Loucy (cell line): ENCODE measurements around the gene CACUL1.

Source experiments
- H2AFZ ChIP-seq: fragments of 200-600 bp; sonication (generic); 2 replicates; pipeline ENCODE4 v1.6.0; 2016; ENCODE audit warnings: antibody characterized with exemption, mild to moderate bottlenecking, low read length, moderate library complexity
- H3F3A ChIP-seq: fragments of 200-600 bp; 2 replicates; pipeline ENCODE4 v1.6.0; 2016; ENCODE audit warnings: antibody characterized with exemption, low read depth, mild to moderate bottlenecking
- H3K27me3 ChIP-seq: fragments of 200-600 bp; sonication (generic); 2 replicates; pipeline ENCODE4 v1.6.1; 2014; ENCODE audit warnings: low read length, mild to moderate bottlenecking; ENCODE audit not compliant: insufficient read depth, poor library complexity, severe bottlenecking
- H3K36me3 ChIP-seq: fragments of 200-600 bp; sonication (generic); 2 replicates; pipeline ENCODE4 v1.6.1; 2016; ENCODE audit warnings: low read length; ENCODE audit not compliant: insufficient read depth
- H3K4me1 ChIP-seq: fragments of 200-600 bp; sonication (generic); 2 replicates; pipeline ENCODE4 v1.5.1; 2014; ENCODE audit warnings: low read length, mild to moderate bottlenecking; ENCODE audit not compliant: insufficient read depth, poor library complexity, severe bottlenecking
- H3K4me2 ChIP-seq: fragments of 200-600 bp; sonication (generic); 2 replicates; pipeline ENCODE4 v1.6.0; 2014; ENCODE audit warnings: antibody characterized with exemption, low read length, low read depth, mild to moderate bottlenecking; ENCODE audit not compliant: poor library complexity, severe bottlenecking
- H3K4me3 ChIP-seq: fragments of 200-600 bp; sonication (generic); 2 replicates; pipeline ENCODE4 v1.5.1; 2014; ENCODE audit warnings: low read length, mild to moderate bottlenecking, mixed read lengths; ENCODE audit not compliant: poor library complexity, severe bottlenecking
- H3K79me2 ChIP-seq: fragments of 200-600 bp; sonication (generic); 2 replicates; pipeline ENCODE4 v1.6.1; 2014; ENCODE audit warnings: low read length; ENCODE audit not compliant: insufficient read depth
- H3K9ac ChIP-seq: fragments of 200-600 bp; sonication (generic); 2 replicates; pipeline ENCODE4 v1.6.0; 2014; ENCODE audit warnings: mild to moderate bottlenecking, low read depth, low read length, moderate library complexity; ENCODE audit not compliant: poor library complexity, severe bottlenecking
- H3K9me2 ChIP-seq: fragments of 200-600 bp; sonication (generic); replicated peaks from 2 replicates; pipeline ENCODE4 v1.6.1; 2016; ENCODE audit warnings: low read depth, low read length, mixed read lengths
- H3K9me3 ChIP-seq: fragments of 200-600 bp; sonication (generic); 2 replicates; pipeline ENCODE4 v1.6.1; 2014; ENCODE audit warnings: mild to moderate bottlenecking, antibody characterized with exemption, low read length, low read depth; ENCODE audit not compliant: insufficient read depth
- H4K20me1 ChIP-seq: fragments of 200-600 bp; sonication (generic); 2 replicates; pipeline ENCODE4 v1.6.0; 2014; ENCODE audit warnings: antibody characterized with exemption, low read length, mild to moderate bottlenecking; ENCODE audit not compliant: insufficient read depth, poor library complexity, severe bottlenecking
- EZH2phosphoT487 ChIP-seq: fragments of 200-600 bp; IDR thresholded peaks from 2 replicates; pipeline ENCODE4 v1.6.1; 2018; ENCODE audit warnings: antibody characterized with exemption, mild to moderate bottlenecking, moderate library complexity, borderline replicate concordance
- TF ChIP-seq, protein P1 (sequence below): fragments of 200-600 bp; sonication (generic); conservative IDR thresholded peaks from 2 replicates; pipeline ENCODE4 v1.5.1; 2014; ENCODE audit warnings: mild to moderate bottlenecking, antibody characterized with exemption, low read length

Gene CACUL1

DNA sequence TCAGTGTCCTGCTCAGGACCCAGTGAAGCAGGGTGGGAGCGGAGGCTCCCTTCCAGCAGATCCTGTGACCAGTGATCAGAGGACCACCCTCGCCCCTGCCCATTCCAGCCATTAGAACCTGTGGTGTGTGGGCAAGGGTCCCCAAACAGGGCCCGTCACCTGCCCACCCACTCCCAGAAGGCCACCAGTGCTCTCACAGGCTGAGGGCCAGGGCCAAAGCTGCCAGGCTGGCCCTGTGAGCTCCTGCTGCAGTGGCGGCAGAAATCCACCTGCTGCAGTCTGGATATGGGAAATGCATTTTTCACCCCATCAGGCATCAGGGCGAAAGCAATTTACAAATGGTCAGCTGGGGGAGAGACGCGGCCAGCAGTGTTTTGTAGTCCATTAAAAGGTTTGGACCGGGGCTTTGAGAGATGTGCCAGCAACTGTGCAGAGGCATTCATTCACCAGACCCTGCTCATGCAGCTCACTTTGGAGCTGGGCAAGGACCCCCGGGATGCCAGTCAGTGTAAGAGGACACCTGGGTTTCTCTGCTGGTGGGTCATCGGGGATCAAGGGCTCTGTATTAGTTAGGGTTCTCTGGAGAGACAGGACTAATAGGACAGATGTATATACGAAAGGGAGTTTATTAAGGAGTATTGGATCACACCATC is 84.2 kb downstream of the CACUL1 start:
- Histone ChIP-seq H3K9me3 (no peaks in the 10 kb centered on the region), H3K36me3 (no peaks in the 10 kb centered on the region; the same call in 1 of the 2 replicates), H3K9ac (no peak overlapping the region), H3K4me2 (no peak overlapping the region), H2AFZ (no peak overlapping the region), H4K20me1 (no peaks in the 10 kb centered on the region), H3K27me3 (no peaks in the 10 kb centered on the region), H3K9me2 (no peaks in the 10 kb centered on the region), H3K79me2 (no peaks in the 10 kb centered on the region), H3K4me1 (no peaks in the 10 kb centered on the region), H3F3A (no peaks in the 10 kb centered on the region), H3K4me3 (no peak overlapping the region)
- TF ChIP-seq EZH2phosphoT487: no peak
- TF ChIP-seq, protein P1, sequence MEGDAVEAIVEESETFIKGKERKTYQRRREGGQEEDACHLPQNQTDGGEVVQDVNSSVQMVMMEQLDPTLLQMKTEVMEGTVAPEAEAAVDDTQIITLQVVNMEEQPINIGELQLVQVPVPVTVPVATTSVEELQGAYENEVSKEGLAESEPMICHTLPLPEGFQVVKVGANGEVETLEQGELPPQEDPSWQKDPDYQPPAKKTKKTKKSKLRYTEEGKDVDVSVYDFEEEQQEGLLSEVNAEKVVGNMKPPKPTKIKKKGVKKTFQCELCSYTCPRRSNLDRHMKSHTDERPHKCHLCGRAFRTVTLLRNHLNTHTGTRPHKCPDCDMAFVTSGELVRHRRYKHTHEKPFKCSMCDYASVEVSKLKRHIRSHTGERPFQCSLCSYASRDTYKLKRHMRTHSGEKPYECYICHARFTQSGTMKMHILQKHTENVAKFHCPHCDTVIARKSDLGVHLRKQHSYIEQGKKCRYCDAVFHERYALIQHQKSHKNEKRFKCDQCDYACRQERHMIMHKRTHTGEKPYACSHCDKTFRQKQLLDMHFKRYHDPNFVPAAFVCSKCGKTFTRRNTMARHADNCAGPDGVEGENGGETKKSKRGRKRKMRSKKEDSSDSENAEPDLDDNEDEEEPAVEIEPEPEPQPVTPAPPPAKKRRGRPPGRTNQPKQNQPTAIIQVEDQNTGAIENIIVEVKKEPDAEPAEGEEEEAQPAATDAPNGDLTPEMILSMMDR: no peak

DNA sequence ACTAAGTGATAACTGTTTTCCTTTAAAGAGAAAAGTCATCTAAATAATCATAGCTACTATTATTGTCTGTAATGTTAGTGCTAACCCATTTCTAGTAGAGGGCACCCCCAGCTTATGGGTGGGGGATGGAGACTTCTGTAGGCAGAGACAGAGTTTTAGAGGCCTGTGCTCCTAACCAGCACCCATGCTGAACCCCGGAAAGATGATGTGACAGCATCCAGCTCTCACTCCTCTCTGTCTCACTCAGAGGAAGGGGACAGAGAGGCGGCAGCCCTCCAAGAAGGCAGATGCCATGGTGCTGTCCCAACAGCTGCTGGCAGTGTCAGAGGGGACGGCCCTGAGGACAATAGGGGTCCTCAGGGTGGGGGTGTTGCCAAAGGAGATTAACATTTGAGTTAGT is 84.9 kb downstream of the CACUL1 start:
- no peak overlapping the region for H3K4me3 ChIP-seq
- H3K9ac ChIP-seq: no peak overlapping the region
- no peak overlapping the region for H3K4me2 ChIP-seq

DNA sequence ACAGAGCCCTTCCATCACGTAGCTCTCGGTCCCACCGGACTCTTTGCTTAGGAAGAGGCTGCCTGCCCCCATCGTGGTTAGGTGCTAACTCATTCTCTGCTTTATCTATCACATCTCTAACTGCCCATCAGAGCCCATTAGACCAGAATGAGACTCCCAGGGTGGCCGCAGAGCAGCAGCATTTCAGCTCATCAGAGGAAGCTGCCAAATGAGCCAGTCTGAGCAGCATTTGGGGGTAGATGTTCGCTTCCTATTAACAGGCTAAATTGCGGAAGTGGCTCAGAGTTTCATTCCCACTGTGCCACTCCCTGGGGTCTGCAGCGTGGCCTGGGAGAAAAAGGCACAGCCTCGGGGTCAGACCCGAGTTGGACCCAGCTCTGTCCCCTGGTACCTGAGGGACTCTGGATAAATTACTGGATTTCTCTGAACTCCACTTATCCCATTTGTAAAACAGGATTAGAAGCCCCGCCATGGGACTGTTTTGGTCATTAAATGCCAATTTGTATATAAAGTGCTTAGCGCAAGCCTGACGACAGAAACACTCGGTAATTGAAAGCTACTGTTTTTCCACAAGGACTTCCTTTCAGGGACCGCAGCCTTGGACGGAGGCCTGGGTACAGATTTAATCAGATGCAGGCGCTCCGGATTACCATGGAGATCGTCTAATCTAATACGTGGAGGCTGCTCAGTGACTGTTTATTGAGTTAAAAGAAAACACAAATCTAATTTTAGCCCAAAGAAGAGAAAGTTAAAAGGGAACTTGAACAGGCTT is 85.6 kb downstream of the CACUL1 start:
- Histone ChIP-seq H4K20me1 (no peaks in the 10 kb centered on the region), H3K4me2 (no peak overlapping the region), H3K27me3 (no peaks in the 10 kb centered on the region), H2AFZ (no peak overlapping the region), H3K36me3 (no peaks in the 10 kb centered on the region; the same call in 1 of the 2 replicates), H3K79me2 (no peaks in the 10 kb centered on the region), H3K4me1 (no peaks in the 10 kb centered on the region), H3K9ac (no peak overlapping the region), H3K9me3 (no peaks in the 10 kb centered on the region), H3F3A (no peaks in the 10 kb centered on the region), H3K4me3 (no peak overlapping the region), H3K9me2 (no peaks in the 10 kb centered on the region)
- no peak for TF ChIP-seq EZH2phosphoT487
- TF ChIP-seq, protein P1: no peak

More for the DNA sequence above, 84.9 kb downstream of the CACUL1 start:
- Histone ChIP-seq H3K4me1 (no peaks in the 10 kb centered on the region), H2AFZ (no peak overlapping the region), H3K79me2 (no peaks in the 10 kb centered on the region), H3F3A (no peaks in the 10 kb centered on the region), H3K9me2 (no peaks in the 10 kb centered on the region), H3K9me3 (no peaks in the 10 kb centered on the region), H3K27me3 (no peaks in the 10 kb centered on the region), H3K36me3 (no peaks in the 10 kb centered on the region; the same call in 1 of the 2 replicates), H4K20me1 (no peaks in the 10 kb centered on the region)
- no peak for TF ChIP-seq EZH2phosphoT487
- TF ChIP-seq, protein P1: no peak
